OCI-LY1 (cell line): ENCODE measurements around the gene EFCAB13.
"Not testable (repeated sequence)": the region's sequence is repeated elsewhere in the genome, so short reads cannot be mapped to it uniquely, and the experiment has no call there.

Experiments used
- H2AFZ ChIP-seq: fragments of 200-600 bp; sonication (generic), shearing (Covaris generic); 2 replicates; pipeline ENCODE4 v1.6.0; 2014; ENCODE audit warnings: antibody characterized with exemption, mild to moderate bottlenecking, low read length
- H3F3A ChIP-seq: fragments of 200-600 bp; sonication (generic), shearing (Covaris generic); 2 replicates; pipeline ENCODE4 v1.6.0; 2014; ENCODE audit warnings: mild to moderate bottlenecking, antibody characterized with exemption, low read length, moderate library complexity; ENCODE audit not compliant: insufficient read depth
- H3K27ac ChIP-seq: fragments of 200-600 bp; sonication (generic); 2 replicates; pipeline ENCODE4 v1.5.1; 2014; ENCODE audit warnings: low read length, mixed run types, mild to moderate bottlenecking, low read depth; ENCODE audit not compliant: poor library complexity, severe bottlenecking
- H3K27me3 ChIP-seq: fragments of 200-600 bp; sonication (generic); 2 replicates; pipeline ENCODE4 v1.6.0; 2014; ENCODE audit warnings: antibody characterized with exemption, mild to moderate bottlenecking, low read length, moderate library complexity; ENCODE audit not compliant: insufficient read depth
- H3K36me3 ChIP-seq: fragments of 200-600 bp; sonication (generic); 2 replicates; pipeline ENCODE4 v1.6.1; 2014; ENCODE audit warnings: mild to moderate bottlenecking, antibody characterized with exemption, low read length, moderate library complexity, mixed read lengths; ENCODE audit not compliant: insufficient read depth
- H3K4me1 ChIP-seq: fragments of 200-600 bp; sonication (generic); 2 replicates; pipeline ENCODE4 v1.5.1; 2014; ENCODE audit warnings: mild to moderate bottlenecking, low read length, moderate library complexity; ENCODE audit not compliant: insufficient read depth, severe bottlenecking
- H3K4me2 ChIP-seq: fragments of 200-600 bp; sonication (generic), shearing (Covaris generic); 2 replicates; pipeline ENCODE4 v1.6.1; 2014; ENCODE audit warnings: low read length
- H3K4me3 ChIP-seq: fragments of 200-600 bp; sonication (generic); 2 replicates; pipeline ENCODE4 v1.5.1; 2014; ENCODE audit warnings: low read length, low read depth, mild to moderate bottlenecking, mixed read lengths; ENCODE audit not compliant: poor library complexity, severe bottlenecking
- H3K79me2 ChIP-seq: fragments of 200-600 bp; shearing (Covaris generic); 2 replicates; pipeline ENCODE4 v1.6.1; 2016; ENCODE audit warnings: mixed run types, low read length, mixed read lengths; ENCODE audit not compliant: insufficient read depth
- H3K9ac ChIP-seq: fragments of 200-600 bp; sonication (generic), shearing (Covaris generic); 2 replicates; pipeline ENCODE4 v1.6.1; 2014; ENCODE audit warnings: mild to moderate bottlenecking, low read length, mixed read lengths
- H3K9me2 ChIP-seq: fragments of 200-600 bp; sonication (generic), shearing (Covaris generic); 2 replicates; pipeline ENCODE4 v1.6.1; 2014; ENCODE audit warnings: low read depth, mild to moderate bottlenecking, low read length, mixed read lengths
- H3K9me3 ChIP-seq: fragments of 200-600 bp; shearing (Covaris generic); 2 replicates; pipeline ENCODE4 v1.6.1; 2014; ENCODE audit warnings: low read length, mixed read lengths
- H4K20me1 ChIP-seq: fragments of 200-600 bp; sonication (generic), shearing (Covaris generic); 2 replicates; pipeline ENCODE4 v1.6.0; 2016; ENCODE audit warnings: mild to moderate bottlenecking, low read length; ENCODE audit not compliant: insufficient read depth
- CTCF ChIP-seq: fragments of 200-600 bp; sonication (generic), shearing (Covaris generic); IDR thresholded peaks from 2 replicates; pipeline ENCODE4 v1.5.1; 2017; ENCODE audit warnings: mild to moderate bottlenecking, antibody characterized with exemption, low read length, moderate library complexity, mixed read lengths
- EZH2 ChIP-seq: fragments of 200-600 bp; sonication (generic), shearing (Covaris generic); IDR thresholded peaks from 2 replicates; pipeline ENCODE4 v1.8.0; 2017; ENCODE audit warnings: borderline replicate concordance, mixed run types, mild to moderate bottlenecking, antibody characterized with exemption, low read length, moderate library complexity, mixed read lengths

EFCAB13 gene

GRCh38 chr17:47470836-47471235 is 147.1 kb downstream of the EFCAB13 start:
- no peaks in the 10 kb centered on the region for H3K36me3 ChIP-seq
- no peaks in the 10 kb centered on the region for H3K9me3 ChIP-seq
- TF ChIP-seq EZH2 (no peak), CTCF (no peak)
- no peaks in the 10 kb centered on the region for H3K9me2 ChIP-seq
- no peaks in the 10 kb centered on the region for H4K20me1 ChIP-seq
- no peaks in the 10 kb centered on the region for H3F3A ChIP-seq
- no peak overlapping the region for H3K4me2 ChIP-seq
- H3K27ac ChIP-seq, result no peak overlapping the region
- H3K79me2 ChIP-seq, result no peaks in the 10 kb centered on the region
- no peak overlapping the region for H3K4me3 ChIP-seq
- no peak overlapping the region for H3K9ac ChIP-seq
- H3K27me3 ChIP-seq, result no peaks in the 10 kb centered on the region
- no peak overlapping the region for H2AFZ ChIP-seq
- H3K4me1 ChIP-seq, result no peaks in the 10 kb centered on the region

GRCh38 chr17:47472073-47472472 is 148.3 kb downstream of the EFCAB13 start:
- H3F3A ChIP-seq, H3K4me2 ChIP-seq, H3K27ac ChIP-seq, H3K4me1 ChIP-seq, H3K9ac ChIP-seq, H3K36me3 ChIP-seq, H3K9me2 ChIP-seq, H3K4me3 ChIP-seq, H4K20me1 ChIP-seq, H3K79me2 ChIP-seq, H3K9me3 ChIP-seq, H3K27me3 ChIP-seq, H2AFZ ChIP-seq: not testable (repeated sequence)
